Right lobe of liver (tissue), 6 donors: ENCODE measurements around the gene DICER1. TPM values are rescaled to one million over a fixed set of nuclear protein-coding genes. Genes with fewer than 3 reads are reported as not detected.

ENCODE experiments used
- ATAC-seq, 4 donors: fragments of 200-7000 bp; cut with Tn5 transposase; one replicate each; pipeline ENCODE4 v1.9.1; 2020; ENCODE audit warnings: mild to moderate bottlenecking in 4 of 4, moderate library complexity in 4 of 4
- DNase-seq, 3 donors: peaks; one replicate each; pipeline ENCODE4 v3.0.0-alpha.2; 2020
- H3K27ac ChIP-seq, 3 donors: fragments of 200-600 bp; one replicate each; pipeline ENCODE4 v1.8.0; 2022
- H3K27me3 ChIP-seq, 2 donors: fragments of 200-600 bp; one replicate each; pipeline ENCODE4 v1.8.0; 2022
- H3K36me3 ChIP-seq, 4 donors: fragments of 200-600 bp; sonication (generic) in 1 of 4; one replicate each; pipeline versions ENCODE4 v1.5.1 to v1.8.0; 2017 to 2022; ENCODE audit warnings: control low read depth in 1 of 4
- H3K4me1 ChIP-seq, 4 donors: fragments of 200-600 bp; sonication (generic) in 1 of 4; one replicate each; pipeline versions ENCODE4 v1.5.1 to v1.8.0; 2017 to 2022; ENCODE audit warnings: control low read depth in 1 of 4
- H3K4me3 ChIP-seq, 3 donors: fragments of 200-600 bp; one replicate each; pipeline ENCODE4 v1.8.0; 2022
- H3K9me3 ChIP-seq, 4 donors: fragments of 200-600 bp; sonication (generic) in 1 of 4; one replicate each; pipeline versions ENCODE4 v1.5.1 to v1.8.0; 2017 to 2022; ENCODE audit warnings: control low read depth in 1 of 4
- POLR2A ChIP-seq: fragments of 450-650 bp; IDR thresholded peaks from one replicate; pipeline ENCODE4 v1.6.1; 2017; ENCODE audit warnings: antibody characterized with exemption, mild to moderate bottlenecking
- WGBS: methylation state at CpG from one replicate; pipeline ENCODE4 v1.1.6; 2018; ENCODE audit warnings: low coverage, low lambda C conversion rate; ENCODE audit not compliant: insufficient coverage; ENCODE audit errors: missing lambda C conversion rate; 5-methylcytosine and 5-hydroxymethylcytosine counted together
- intact Hi-C, 2 donors: fragments of 100-400 bp; cut with DNase I; formaldehyde crosslinking; loops; one replicate each; pipeline versions ENCODE4 v1.11.2 to v1.14.1; 2022
- total RNA-seq, 6 experiments: library from RNA; depleted of rRNA in 2 of 6; stranded (reverse); fragments of >200 nt in 2 of 6; fragmentation: NEBNext Ultra II Directional in 3 of 6; extraction: Animal tissue kit (Norgen Biotek cat#: 25700) in 3 of 6; gene quantifications; one replicate each; pipeline versions ENCODE4 v1.1.0 to v1.2.4, GENCODE V29; 2016 to 2023
- TF ChIP-seq, protein P1 (sequence below), 4 donors: fragments of 200-600 bp in 3 of 4; fragments of 450-650 bp in 1 of 4; IDR thresholded peaks; one replicate each; pipeline versions ENCODE4 v1.5.1 to v1.8.0; 2016 to 2022; ENCODE audit warnings: antibody characterized with exemption in 4 of 4, mild to moderate bottlenecking in 2 of 4
- donor health status: DM: no; HTN: yes; CAD: no.
- donor health status: DM: no; HTN: no; CAD: no.
- donor health status: DM: no; HTN: no; CAD: no.
- donor health status: DM: no; HTN: yes; CAD: no.
- donor health status: DM: no; HTN: yes; CAD: no.

DICER1 gene
- total RNA-seq, 6 experiments from 2014 or later: 27.6 to 47.9 (median 30.3) TPM

- H3K27me3 ChIP-seq: no peaks in the 10 kb centered on the region
- H3K27ac ChIP-seq: no peak overlapping the region
- intact Hi-C loops: no loop called here
- no peak for DNase-seq
- no peaks in the 10 kb centered on the region for H3K9me3 ChIP-seq
- H3K36me3 ChIP-seq: peaks cover 4 to 20% (median 13%) of the 10 kb centered on the region in 4 donors
- 59% methylated on average over 1 of the region's 1 CpG for WGBS
- peak; percentile 61 to 71 (median 63) for ATAC-seq
- no peak overlapping the region for H3K4me3 ChIP-seq
- no peak for TF ChIP-seq POLR2A
- peaks cover 0 to 18% (median 0%) of the 10 kb centered on the region in 4 donors for H3K4me1 ChIP-seq
Observed at GRCh38 chr14:95126906-95127530, 30.3 kb downstream of the DICER1 start.

GRCh38 chr14:95125915-95126314 is 31.4 kb downstream of the DICER1 start:
- peaks cover 4 to 20% (median 11%) of the 10 kb centered on the region in 4 donors for H3K36me3 ChIP-seq
- no peak overlapping the region for H3K4me3 ChIP-seq
- intact Hi-C loops: no loop called here

DNA sequence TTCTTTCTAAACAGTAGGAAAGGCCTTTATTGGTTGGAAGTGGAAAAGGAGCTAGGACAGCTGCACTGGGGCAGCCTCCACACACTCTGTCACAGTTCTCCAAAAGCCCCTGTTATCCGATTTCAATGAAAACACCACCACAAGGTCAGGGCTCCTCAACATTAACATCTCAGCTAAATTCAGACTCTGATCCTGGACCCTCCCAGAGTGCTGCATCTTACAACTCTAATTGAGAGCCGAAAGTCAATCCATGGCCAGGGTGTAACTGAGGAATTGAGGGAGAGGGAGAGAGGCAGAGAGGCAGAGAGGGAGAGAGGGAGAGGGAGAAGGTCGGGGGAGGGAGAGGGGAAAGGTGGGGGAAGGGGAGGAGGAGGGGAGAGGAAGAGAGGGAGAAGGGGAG is 32.1 kb downstream of the DICER1 start:
- no peak overlapping the region for H3K4me3 ChIP-seq
- no peaks in the 10 kb centered on the region for H3K27me3 ChIP-seq
- H3K9me3 ChIP-seq: no peaks in the 10 kb centered on the region
- H3K36me3 ChIP-seq: peaks cover 4 to 15% (median 11%) of the 10 kb centered on the region in 4 donors
- no peak overlapping the region for H3K27ac ChIP-seq
- no peak for DNase-seq
- H3K4me1 ChIP-seq: peaks cover 0 to 18% (median 0%) of the 10 kb centered on the region in 4 donors
- WGBS: 83% methylated on average over 3 of the region's 3 CpGs
- intact Hi-C loops: no loop called here
- ATAC-seq: no peak
- TF ChIP-seq POLR2A: no peak
- TF ChIP-seq, protein P1, sequence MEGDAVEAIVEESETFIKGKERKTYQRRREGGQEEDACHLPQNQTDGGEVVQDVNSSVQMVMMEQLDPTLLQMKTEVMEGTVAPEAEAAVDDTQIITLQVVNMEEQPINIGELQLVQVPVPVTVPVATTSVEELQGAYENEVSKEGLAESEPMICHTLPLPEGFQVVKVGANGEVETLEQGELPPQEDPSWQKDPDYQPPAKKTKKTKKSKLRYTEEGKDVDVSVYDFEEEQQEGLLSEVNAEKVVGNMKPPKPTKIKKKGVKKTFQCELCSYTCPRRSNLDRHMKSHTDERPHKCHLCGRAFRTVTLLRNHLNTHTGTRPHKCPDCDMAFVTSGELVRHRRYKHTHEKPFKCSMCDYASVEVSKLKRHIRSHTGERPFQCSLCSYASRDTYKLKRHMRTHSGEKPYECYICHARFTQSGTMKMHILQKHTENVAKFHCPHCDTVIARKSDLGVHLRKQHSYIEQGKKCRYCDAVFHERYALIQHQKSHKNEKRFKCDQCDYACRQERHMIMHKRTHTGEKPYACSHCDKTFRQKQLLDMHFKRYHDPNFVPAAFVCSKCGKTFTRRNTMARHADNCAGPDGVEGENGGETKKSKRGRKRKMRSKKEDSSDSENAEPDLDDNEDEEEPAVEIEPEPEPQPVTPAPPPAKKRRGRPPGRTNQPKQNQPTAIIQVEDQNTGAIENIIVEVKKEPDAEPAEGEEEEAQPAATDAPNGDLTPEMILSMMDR (IDR thresholded peaks at IDR 0.05): no peak

More at GRCh38 chr14:95125915-95126314, 31.4 kb downstream of the DICER1 start:
- Histone ChIP-seq H3K4me1 (peaks cover 0 to 18% (median 0%) of the 10 kb centered on the region in 4 donors), H3K27me3 (no peaks in the 10 kb centered on the region), H3K9me3 (no peaks in the 10 kb centered on the region), H3K27ac (no peak overlapping the region)
- WGBS: 100% methylated on average over 2 of the region's 4 CpGs
- DNase-seq: no peak
- TF ChIP-seq, protein P1 (IDR thresholded peaks at IDR 0.05): no peak
- no peak for TF ChIP-seq POLR2A
- ATAC-seq: peak in 1 of 4 donors; percentile 9

GRCh38 chr14:95123891-95124579 is 33.3 kb downstream of the DICER1 start:
- Histone ChIP-seq H3K36me3 (peaks cover 4 to 14% (median 11%) of the 10 kb centered on the region in 4 donors), H3K27me3 (no peaks in the 10 kb centered on the region), H3K4me3 (no peak overlapping the region), H3K9me3 (no peaks in the 10 kb centered on the region), H3K4me1 (peaks cover 0 to 18% (median 0%) of the 10 kb centered on the region in 4 donors), H3K27ac (no peak overlapping the region)
- TF ChIP-seq, protein P1 (IDR thresholded peaks at IDR 0.05): no peak
- TF ChIP-seq POLR2A: no peak
- WGBS: 93% methylated on average over 9 of the region's 9 CpGs
- intact Hi-C loops: no loop called here
- DNase-seq (no peak), ATAC-seq (no peak)

DNA sequence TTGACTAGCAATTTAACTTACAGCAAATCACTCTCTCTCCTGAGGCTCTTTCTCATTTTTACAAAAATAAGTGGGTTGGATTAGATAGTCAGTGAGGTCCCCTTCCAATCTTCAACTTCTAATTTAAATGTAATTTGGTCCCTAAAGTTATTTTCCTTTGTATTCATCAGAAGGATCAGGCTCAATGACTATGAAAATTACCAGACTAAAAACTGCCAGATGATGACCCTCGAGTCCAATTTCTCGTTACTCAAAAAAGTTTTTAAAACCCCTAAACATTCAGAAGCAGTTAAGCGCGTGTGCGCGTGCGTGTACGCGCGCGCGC is 34.7 kb downstream of the DICER1 start:
- WGBS: 99% methylated on average over 12 of the region's 12 CpGs
- intact Hi-C loops: no loop called here
- DNase-seq: no peak
- TF ChIP-seq, protein P1 (IDR thresholded peaks at IDR 0.05): no peak
- TF ChIP-seq POLR2A: no peak
- ATAC-seq: no peak
- Histone ChIP-seq H3K36me3 (peaks cover 6 to 14% (median 11%) of the 10 kb centered on the region in 4 donors), H3K9me3 (no peaks in the 10 kb centered on the region), H3K4me1 (peaks cover 0 to 7% (median 0%) of the 10 kb centered on the region in 4 donors), H3K27me3 (no peaks in the 10 kb centered on the region), H3K4me3 (no peak overlapping the region), H3K27ac (no peak overlapping the region)
